WTC11 (cell line): ENCODE data around the gene MOV10. TPM values are rescaled to one million over a fixed set of nuclear protein-coding genes. Genes with fewer than 3 reads are reported as not detected.

ENCODE experiments used
- ATAC-seq: fragments of 200-7000 bp; cut with Tn5 transposase; 2 replicates; pipeline ENCODE4 v1.10.0; 2021; ENCODE audit warnings: mild to moderate bottlenecking, moderate library complexity
- CTCF ChIA-PET: fragments of 300-600 bp; sonication (Branson Sonifier 250); formaldehyde crosslinking; loops from one replicate; lab custom pipeline; 2021; ENCODE audit warnings: antibody characterized with exemption; lab: Charles Lee
- POLR2A ChIA-PET: fragments of 350-600 bp; sonication (Branson Sonifier 250); formaldehyde crosslinking; loops from one replicate; lab custom pipeline; 2021; ENCODE audit warnings: antibody characterized with exemption; lab: Charles Lee
- DNase-seq: peaks from one replicate; pipeline ENCODE4 v3.0.0; 2021; ENCODE audit warnings: low spot score
- H3K27ac Mint-ChIP-seq: 2 replicates; pipeline ENCODE4 v1.8.0; 2021; ENCODE audit warnings: mixed read lengths
- H3K27me3 Mint-ChIP-seq: 2 replicates; pipeline ENCODE4 v1.8.0; 2021; ENCODE audit warnings: low read depth, mild to moderate bottlenecking, moderate library complexity, mixed read lengths
- H3K36me3 Mint-ChIP-seq: 2 replicates; pipeline ENCODE4 v1.8.0; 2021; ENCODE audit warnings: mixed read lengths
- H3K4me1 Mint-ChIP-seq: 2 replicates; pipeline ENCODE4 v1.8.0; 2022; ENCODE audit warnings: mixed read lengths
- H3K4me3 Mint-ChIP-seq: 2 replicates; pipeline ENCODE4 v1.8.0; 2021; ENCODE audit warnings: mild to moderate bottlenecking, moderate library complexity, mixed read lengths
- H3K9me3 Mint-ChIP-seq: 2 replicates; pipeline ENCODE4 v1.8.0; 2021; ENCODE audit warnings: mixed read lengths
- CREM ChIP-seq: sonication (generic); formaldehyde crosslinking; IDR thresholded peaks from 2 replicates; pipeline ENCODE4 v1.8.1; 2022; ENCODE audit warnings: mild to moderate bottlenecking, missing genetic modification reagents, moderate library complexity
- ERG ChIP-seq: fragments of 250-450 bp; sonication (Bioruptor Pico); IDR thresholded peaks from 2 replicates; pipeline ENCODE4 v1.8.0; 2021; ENCODE audit warnings: mild to moderate bottlenecking
- FOXP4 ChIP-seq: sonication (generic); formaldehyde crosslinking; IDR thresholded peaks from 2 replicates; pipeline ENCODE4 v1.8.0; 2022; ENCODE audit warnings: mild to moderate bottlenecking, missing genetic modification reagents
- HMGA2 ChIP-seq: fragments of 250-450 bp; sonication (Bioruptor Pico); IDR thresholded peaks from 2 replicates; pipeline ENCODE4 v1.4.0; 2021; ENCODE audit warnings: mild to moderate bottlenecking, moderate library complexity
- HMGXB4 ChIP-seq: sonication (generic); formaldehyde crosslinking; IDR thresholded peaks from 2 replicates; pipeline ENCODE4 v1.8.1; 2023; ENCODE audit warnings: mild to moderate bottlenecking, moderate library complexity, missing genetic modification reagents
- MLX ChIP-seq: sonication (generic); formaldehyde crosslinking; IDR thresholded peaks from 2 replicates; pipeline ENCODE4 v1.8.1; 2023; ENCODE audit warnings: mild to moderate bottlenecking, missing genetic modification reagents, moderate library complexity
- MXD4 ChIP-seq: fragments of 250-450 bp; sonication (Bioruptor Pico); IDR thresholded peaks from 2 replicates; pipeline ENCODE4 v1.8.0; 2021; ENCODE audit warnings: mild to moderate bottlenecking, moderate library complexity, borderline replicate concordance
- SMAD3 ChIP-seq: sonication (generic); formaldehyde crosslinking; IDR thresholded peaks from 2 replicates; pipeline ENCODE4 v1.8.0; 2022; ENCODE audit warnings: missing genetic modification reagents, mild to moderate bottlenecking, borderline replicate concordance
- SMAD4 ChIP-seq: sonication (generic); formaldehyde crosslinking; IDR thresholded peaks from 2 replicates; pipeline ENCODE4 v1.8.0; 2022; ENCODE audit warnings: mild to moderate bottlenecking, missing genetic modification reagents
- TEAD1 ChIP-seq: sonication (generic); formaldehyde crosslinking; IDR thresholded peaks from 2 replicates; pipeline ENCODE4 v1.8.0; 2022; ENCODE audit warnings: mild to moderate bottlenecking, missing genetic modification reagents
- TP53 ChIP-seq: sonication (generic); formaldehyde crosslinking; IDR thresholded peaks from 2 replicates; pipeline ENCODE4 v1.8.1; 2023; ENCODE audit warnings: mild to moderate bottlenecking, missing genetic modification reagents
- ZNF138 ChIP-seq: sonication (generic); formaldehyde crosslinking; conservative IDR thresholded peaks from 2 replicates; pipeline ENCODE4 v1.8.1; 2022; ENCODE audit warnings: mild to moderate bottlenecking, moderate library complexity, missing genetic modification reagents
- ZNF219 ChIP-seq: sonication (generic); formaldehyde crosslinking; IDR thresholded peaks from 2 replicates; pipeline ENCODE4 v1.8.0; 2023; ENCODE audit warnings: missing genetic modification reagents, mild to moderate bottlenecking, borderline replicate concordance
- ZNF532 ChIP-seq: fragments of 250-450 bp; sonication (Bioruptor Pico); IDR thresholded peaks from 2 replicates; pipeline ENCODE4 v1.9.0; 2021; ENCODE audit warnings: mild to moderate bottlenecking, borderline replicate concordance
- total RNA-seq: library from RNA; stranded (reverse); gene quantifications from 3 replicates; pipeline ENCODE4 v1.2.3, GENCODE V29; 2021
- TF ChIP-seq, protein P1 (sequence below): sonication (generic); formaldehyde crosslinking; IDR thresholded peaks from 2 replicates; pipeline ENCODE4 v1.8.1; 2023; ENCODE audit warnings: mild to moderate bottlenecking, missing genetic modification reagents
- TF ChIP-seq, protein P2 (sequence below): sonication (generic); formaldehyde crosslinking; IDR thresholded peaks from 2 replicates; pipeline ENCODE4 v1.8.1; 2023; ENCODE audit warnings: mild to moderate bottlenecking, missing genetic modification reagents, moderate library complexity
- TF ChIP-seq, protein P3 (sequence below): sonication (generic); formaldehyde crosslinking; IDR thresholded peaks from 2 replicates; pipeline ENCODE4 v1.8.1; 2022; ENCODE audit warnings: low read depth, missing genetic modification reagents, borderline replicate concordance

Gene MOV10
- total RNA-seq, 1 experiment from 2014 or later, result 80.7 TPM

GRCh38 chr1:112731451-112731850, 57.0 kb downstream of the MOV10 start (continued):
- TF ChIP-seq, protein P1, sequence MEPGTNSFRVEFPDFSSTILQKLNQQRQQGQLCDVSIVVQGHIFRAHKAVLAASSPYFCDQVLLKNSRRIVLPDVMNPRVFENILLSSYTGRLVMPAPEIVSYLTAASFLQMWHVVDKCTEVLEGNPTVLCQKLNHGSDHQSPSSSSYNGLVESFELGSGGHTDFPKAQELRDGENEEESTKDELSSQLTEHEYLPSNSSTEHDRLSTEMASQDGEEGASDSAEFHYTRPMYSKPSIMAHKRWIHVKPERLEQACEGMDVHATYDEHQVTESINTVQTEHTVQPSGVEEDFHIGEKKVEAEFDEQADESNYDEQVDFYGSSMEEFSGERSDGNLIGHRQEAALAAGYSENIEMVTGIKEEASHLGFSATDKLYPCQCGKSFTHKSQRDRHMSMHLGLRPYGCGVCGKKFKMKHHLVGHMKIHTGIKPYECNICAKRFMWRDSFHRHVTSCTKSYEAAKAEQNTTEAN (CRISPR knock-in tag), result no peak
- TF ChIP-seq HMGA2 (CRISPR knock-in tag), result no peak
- no peak for TF ChIP-seq ZNF532 (CRISPR knock-in tag)
- TF ChIP-seq ZNF219, result no peak
- TF ChIP-seq MLX (CRISPR knock-in tag), result no peak
- no peak for TF ChIP-seq SMAD4
- TF ChIP-seq TEAD1 (CRISPR knock-in tag), result no peak
- no peak for TF ChIP-seq FOXP4 (CRISPR knock-in tag)
- TF ChIP-seq TP53 (CRISPR knock-in tag), result no peak
- no peak for TF ChIP-seq SMAD3 (CRISPR knock-in tag)
- no peak for TF ChIP-seq HMGXB4 (CRISPR knock-in tag)
- TF ChIP-seq MXD4 (CRISPR knock-in tag), result no peak
- TF ChIP-seq ZNF138 (CRISPR knock-in tag), result no peak
- TF ChIP-seq CREM (CRISPR knock-in tag), result no peak

GRCh38 chr1:112735752-112736151, 61.3 kb downstream of the MOV10 start:
- DNase-seq (no peak), ATAC-seq (no peak)
- Mint-ChIP-seq H3K4me3 (no peak overlapping the region), H3K36me3 (no peaks in the 10 kb centered on the region), H3K9me3 (no peaks in the 10 kb centered on the region), H3K27me3 (peaks cover 27% of the 10 kb centered on the region), H3K4me1 (0 out of 2 replicates have a peak, but pooled peaks cover 3% of the 10 kb centered on the region), H3K27ac (no peak overlapping the region)
- POLR2A ChIA-PET, result no interaction called here
- CTCF ChIA-PET, result interaction anchor here (0.6 kb wide), 1 partner anchor 69 kb away, joined by 3 read pairs; no protein-coding TSS in a partner anchor
- TF ChIP-seq ERG (CRISPR knock-in tag) (no peak), HMGXB4 (CRISPR knock-in tag) (no peak), TP53 (CRISPR knock-in tag) (no peak)
- TF ChIP-seq, protein P2, sequence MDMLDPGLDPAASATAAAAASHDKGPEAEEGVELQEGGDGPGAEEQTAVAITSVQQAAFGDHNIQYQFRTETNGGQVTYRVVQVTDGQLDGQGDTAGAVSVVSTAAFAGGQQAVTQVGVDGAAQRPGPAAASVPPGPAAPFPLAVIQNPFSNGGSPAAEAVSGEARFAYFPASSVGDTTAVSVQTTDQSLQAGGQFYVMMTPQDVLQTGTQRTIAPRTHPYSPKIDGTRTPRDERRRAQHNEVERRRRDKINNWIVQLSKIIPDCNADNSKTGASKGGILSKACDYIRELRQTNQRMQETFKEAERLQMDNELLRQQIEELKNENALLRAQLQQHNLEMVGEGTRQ (CRISPR knock-in tag), result no peak
- TF ChIP-seq, protein P3, sequence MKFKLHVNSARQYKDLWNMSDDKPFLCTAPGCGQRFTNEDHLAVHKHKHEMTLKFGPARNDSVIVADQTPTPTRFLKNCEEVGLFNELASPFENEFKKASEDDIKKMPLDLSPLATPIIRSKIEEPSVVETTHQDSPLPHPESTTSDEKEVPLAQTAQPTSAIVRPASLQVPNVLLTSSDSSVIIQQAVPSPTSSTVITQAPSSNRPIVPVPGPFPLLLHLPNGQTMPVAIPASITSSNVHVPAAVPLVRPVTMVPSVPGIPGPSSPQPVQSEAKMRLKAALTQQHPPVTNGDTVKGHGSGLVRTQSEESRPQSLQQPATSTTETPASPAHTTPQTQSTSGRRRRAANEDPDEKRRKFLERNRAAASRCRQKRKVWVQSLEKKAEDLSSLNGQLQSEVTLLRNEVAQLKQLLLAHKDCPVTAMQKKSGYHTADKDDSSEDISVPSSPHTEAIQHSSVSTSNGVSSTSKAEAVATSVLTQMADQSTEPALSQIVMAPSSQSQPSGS (CRISPR knock-in tag), result no peak
